ENCODE measurements around the gene NFS1.

DNA sequence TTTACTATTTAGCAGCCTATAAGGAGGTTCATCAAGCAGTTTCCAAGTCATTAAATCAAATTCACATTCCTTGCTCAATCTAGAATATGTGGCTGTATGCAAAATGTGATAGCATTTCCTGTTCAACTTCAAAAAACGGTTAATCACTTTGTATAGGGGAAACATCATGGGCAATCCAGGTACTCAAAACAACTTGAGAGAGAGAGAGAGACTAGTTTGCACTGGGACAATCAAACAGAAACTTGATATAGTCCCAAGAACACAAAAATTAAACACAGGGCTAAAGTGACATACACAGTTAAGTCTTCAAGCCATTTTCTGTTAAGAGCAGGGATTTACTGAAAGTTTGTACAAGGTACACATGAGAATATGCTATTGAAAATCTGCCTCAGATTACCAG is 41.9 kb downstream of the NFS1 start:
- TF ChIP-seq POLR2A (IDR thresholded peaks at IDR 0.05), result no peak
- TF ChIP-seq, protein P1, sequence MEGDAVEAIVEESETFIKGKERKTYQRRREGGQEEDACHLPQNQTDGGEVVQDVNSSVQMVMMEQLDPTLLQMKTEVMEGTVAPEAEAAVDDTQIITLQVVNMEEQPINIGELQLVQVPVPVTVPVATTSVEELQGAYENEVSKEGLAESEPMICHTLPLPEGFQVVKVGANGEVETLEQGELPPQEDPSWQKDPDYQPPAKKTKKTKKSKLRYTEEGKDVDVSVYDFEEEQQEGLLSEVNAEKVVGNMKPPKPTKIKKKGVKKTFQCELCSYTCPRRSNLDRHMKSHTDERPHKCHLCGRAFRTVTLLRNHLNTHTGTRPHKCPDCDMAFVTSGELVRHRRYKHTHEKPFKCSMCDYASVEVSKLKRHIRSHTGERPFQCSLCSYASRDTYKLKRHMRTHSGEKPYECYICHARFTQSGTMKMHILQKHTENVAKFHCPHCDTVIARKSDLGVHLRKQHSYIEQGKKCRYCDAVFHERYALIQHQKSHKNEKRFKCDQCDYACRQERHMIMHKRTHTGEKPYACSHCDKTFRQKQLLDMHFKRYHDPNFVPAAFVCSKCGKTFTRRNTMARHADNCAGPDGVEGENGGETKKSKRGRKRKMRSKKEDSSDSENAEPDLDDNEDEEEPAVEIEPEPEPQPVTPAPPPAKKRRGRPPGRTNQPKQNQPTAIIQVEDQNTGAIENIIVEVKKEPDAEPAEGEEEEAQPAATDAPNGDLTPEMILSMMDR (IDR thresholded peaks at IDR 0.05), result no peak
- no peak for TF ChIP-seq POLR2AphosphoS5 (IDR thresholded peaks at IDR 0.05)
